Measurements from ENCODE around the gene TRPM7.

DNA sequence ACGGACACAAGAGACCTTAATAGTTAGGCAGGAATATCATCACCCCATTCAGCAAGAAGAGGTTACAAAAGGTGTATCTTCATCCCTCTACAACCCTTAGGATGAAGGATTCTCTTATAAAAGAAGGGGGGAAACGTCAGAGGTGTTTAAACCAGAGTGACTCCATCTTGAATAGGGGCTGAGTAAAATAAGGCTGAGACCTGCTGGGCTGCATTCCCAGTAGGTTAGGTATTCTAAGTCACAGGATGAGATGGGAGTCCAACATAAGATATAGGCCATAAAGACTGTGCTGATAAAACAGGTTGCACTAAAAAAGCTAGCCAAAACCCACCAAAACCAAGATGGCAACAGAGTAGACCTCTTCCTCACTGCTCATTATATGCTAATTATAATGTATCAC, 16.5 kb downstream of the TRPM7 start:
- TF ChIP-seq, protein P1, sequence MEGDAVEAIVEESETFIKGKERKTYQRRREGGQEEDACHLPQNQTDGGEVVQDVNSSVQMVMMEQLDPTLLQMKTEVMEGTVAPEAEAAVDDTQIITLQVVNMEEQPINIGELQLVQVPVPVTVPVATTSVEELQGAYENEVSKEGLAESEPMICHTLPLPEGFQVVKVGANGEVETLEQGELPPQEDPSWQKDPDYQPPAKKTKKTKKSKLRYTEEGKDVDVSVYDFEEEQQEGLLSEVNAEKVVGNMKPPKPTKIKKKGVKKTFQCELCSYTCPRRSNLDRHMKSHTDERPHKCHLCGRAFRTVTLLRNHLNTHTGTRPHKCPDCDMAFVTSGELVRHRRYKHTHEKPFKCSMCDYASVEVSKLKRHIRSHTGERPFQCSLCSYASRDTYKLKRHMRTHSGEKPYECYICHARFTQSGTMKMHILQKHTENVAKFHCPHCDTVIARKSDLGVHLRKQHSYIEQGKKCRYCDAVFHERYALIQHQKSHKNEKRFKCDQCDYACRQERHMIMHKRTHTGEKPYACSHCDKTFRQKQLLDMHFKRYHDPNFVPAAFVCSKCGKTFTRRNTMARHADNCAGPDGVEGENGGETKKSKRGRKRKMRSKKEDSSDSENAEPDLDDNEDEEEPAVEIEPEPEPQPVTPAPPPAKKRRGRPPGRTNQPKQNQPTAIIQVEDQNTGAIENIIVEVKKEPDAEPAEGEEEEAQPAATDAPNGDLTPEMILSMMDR (IDR thresholded peaks at IDR 0.05; ENCODE audit: low read depth, low read length, poor library complexity, severe bottlenecking) = no peak
- no peak for TF ChIP-seq EZH2phosphoT487 (IDR thresholded peaks at IDR 0.05; ENCODE audit: borderline replicate concordance, low read length)
